Stromal cell of bone marrow (primary cell): ENCODE measurements around the gene SHC2.
"Not testable (repeated sequence)": the region's sequence is repeated elsewhere in the genome, so short reads cannot be mapped to it uniquely, and the experiment has no call there.

ENCODE experiments used
- DNase-seq: peaks from one replicate; pipeline ENCODE4 v3.0.0-alpha.2; 2012; ENCODE audit warnings: low read depth

SHC2 gene

GRCh38 chr19:447064-447426 is 13.8 kb downstream of the SHC2 start:
- DNase-seq = no peak

- DNase-seq = no peak
Measured at GRCh38 chr19:444677-445210, 16.1 kb downstream of the SHC2 start.

GRCh38 chr19:443005-443404 is 17.8 kb downstream of the SHC2 start:
- DNase-seq = no peak

- DNase-seq = no peak
Measured at GRCh38 chr19:442085-442484, 18.7 kb downstream of the SHC2 start.

GRCh38 chr19:441213-441836 is 19.5 kb downstream of the SHC2 start:
- DNase-seq = no peak

- DNase-seq = no peak
Measured at GRCh38 chr19:440391-441212, 20.2 kb downstream of the SHC2 start.

- no peak for DNase-seq
Measured at GRCh38 chr19:439167-439900, 21.5 kb downstream of the SHC2 start.

- no peak for DNase-seq
Measured at GRCh38 chr19:438416-438958, 22.3 kb downstream of the SHC2 start.

- no peak for DNase-seq
Measured at GRCh38 chr19:437041-437440, 23.8 kb downstream of the SHC2 start.

- no peak for DNase-seq
Measured at GRCh38 chr19:436413-436950, 24.4 kb downstream of the SHC2 start.

GRCh38 chr19:435707-436412 is 25.0 kb downstream of the SHC2 start:
- no peak for DNase-seq

- no peak for DNase-seq
Measured at GRCh38 chr19:435056-435706, 25.7 kb downstream of the SHC2 start.

- no peak for DNase-seq
Measured at GRCh38 chr19:434152-434960, 26.5 kb downstream of the SHC2 start.

- no peak for DNase-seq
Measured at GRCh38 chr19:430701-431100, 30.1 kb downstream of the SHC2 start.

- DNase-seq = no peak
Measured at GRCh38 chr19:428149-428548, 32.7 kb downstream of the SHC2 start.

- DNase-seq = not testable (repeated sequence)
Measured at GRCh38 chr19:427675-428074, 33.2 kb downstream of the SHC2 start.

GRCh38 chr19:426725-427445 is 33.9 kb downstream of the SHC2 start:
- no peak for DNase-seq

- no peak for DNase-seq
Measured at GRCh38 chr19:425056-425455, 35.8 kb downstream of the SHC2 start.

GRCh38 chr19:424546-424945 is 36.3 kb downstream of the SHC2 start:
- DNase-seq = no peak
